PFSK-1 (cell line): ENCODE measurements around the gene MYH1.

ENCODE experiments used
- FOXP2 ChIP-seq: optimal IDR thresholded peaks from 2 replicates; pipeline ENCODE3; 2011; ENCODE audit warnings: borderline replicate concordance, control low read depth, inconsistent platforms; ENCODE audit not compliant: insufficient read depth; ENCODE audit errors: extremely low read length, extremely low read depth
- POLR2AphosphoS5 ChIP-seq: IDR thresholded peaks from 2 replicates; pipeline ENCODE4 v1.6.1; 2012; ENCODE audit warnings: low read depth, mild to moderate bottlenecking, control low read depth, low read length, moderate library complexity
- SIN3A ChIP-seq: IDR thresholded peaks from 2 replicates; pipeline ENCODE4 v1.6.1; 2012; ENCODE audit warnings: mild to moderate bottlenecking, low read length, moderate library complexity, borderline replicate concordance; ENCODE audit not compliant: insufficient read depth
- TAF1 ChIP-seq: IDR thresholded peaks from 2 replicates; pipeline ENCODE4 v1.6.1; 2012; ENCODE audit warnings: low read length, control low read depth, borderline replicate concordance; ENCODE audit not compliant: insufficient read depth
- TF ChIP-seq, protein P1 (sequence below), 2 experiments: IDR thresholded peaks; 2 replicates each; pipeline versions ENCODE4 v1.6.1 to v1.8.0; 2011 to 2012; ENCODE audit warnings: low read depth in 2 of 2, low read length in 2 of 2, control low read depth in 1 of 2, inconsistent platforms in 1 of 2, mild to moderate bottlenecking in 1 of 2, moderate library complexity in 1 of 2; ENCODE audit not compliant: insufficient read depth in 1 of 2

The MYH1 gene

DNA sequence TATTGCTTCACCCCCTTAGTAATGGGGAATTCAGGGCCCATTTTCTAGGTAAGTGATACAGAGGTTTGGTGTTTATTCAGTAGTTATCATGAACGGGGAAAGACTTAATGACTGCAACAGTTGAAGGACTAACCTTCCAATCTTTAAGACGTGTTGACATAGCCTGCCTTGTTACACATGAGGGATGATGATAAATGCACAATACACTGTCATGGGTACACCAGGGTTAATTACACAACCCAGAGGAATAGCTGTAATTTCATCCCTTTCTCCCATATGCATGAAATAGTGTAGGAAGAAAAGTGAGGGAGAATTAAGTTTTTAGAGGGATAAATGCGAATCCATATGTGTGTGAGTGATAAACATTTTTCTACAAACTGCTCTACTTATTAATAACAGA, 59.6 kb downstream of the MYH1 start:
- TF ChIP-seq, protein P1, sequence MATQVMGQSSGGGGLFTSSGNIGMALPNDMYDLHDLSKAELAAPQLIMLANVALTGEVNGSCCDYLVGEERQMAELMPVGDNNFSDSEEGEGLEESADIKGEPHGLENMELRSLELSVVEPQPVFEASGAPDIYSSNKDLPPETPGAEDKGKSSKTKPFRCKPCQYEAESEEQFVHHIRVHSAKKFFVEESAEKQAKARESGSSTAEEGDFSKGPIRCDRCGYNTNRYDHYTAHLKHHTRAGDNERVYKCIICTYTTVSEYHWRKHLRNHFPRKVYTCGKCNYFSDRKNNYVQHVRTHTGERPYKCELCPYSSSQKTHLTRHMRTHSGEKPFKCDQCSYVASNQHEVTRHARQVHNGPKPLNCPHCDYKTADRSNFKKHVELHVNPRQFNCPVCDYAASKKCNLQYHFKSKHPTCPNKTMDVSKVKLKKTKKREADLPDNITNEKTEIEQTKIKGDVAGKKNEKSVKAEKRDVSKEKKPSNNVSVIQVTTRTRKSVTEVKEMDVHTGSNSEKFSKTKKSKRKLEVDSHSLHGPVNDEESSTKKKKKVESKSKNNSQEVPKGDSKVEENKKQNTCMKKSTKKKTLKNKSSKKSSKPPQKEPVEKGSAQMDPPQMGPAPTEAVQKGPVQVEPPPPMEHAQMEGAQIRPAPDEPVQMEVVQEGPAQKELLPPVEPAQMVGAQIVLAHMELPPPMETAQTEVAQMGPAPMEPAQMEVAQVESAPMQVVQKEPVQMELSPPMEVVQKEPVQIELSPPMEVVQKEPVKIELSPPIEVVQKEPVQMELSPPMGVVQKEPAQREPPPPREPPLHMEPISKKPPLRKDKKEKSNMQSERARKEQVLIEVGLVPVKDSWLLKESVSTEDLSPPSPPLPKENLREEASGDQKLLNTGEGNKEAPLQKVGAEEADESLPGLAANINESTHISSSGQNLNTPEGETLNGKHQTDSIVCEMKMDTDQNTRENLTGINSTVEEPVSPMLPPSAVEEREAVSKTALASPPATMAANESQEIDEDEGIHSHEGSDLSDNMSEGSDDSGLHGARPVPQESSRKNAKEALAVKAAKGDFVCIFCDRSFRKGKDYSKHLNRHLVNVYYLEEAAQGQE (IDR thresholded peaks at IDR 0.05; ENCODE audit: insufficient read depth in 1 of 2, low read depth in 2 of 2, low read length in 2 of 2): no peak
- no peak for TF ChIP-seq SIN3A
- no peak for TF ChIP-seq POLR2AphosphoS5

DNA sequence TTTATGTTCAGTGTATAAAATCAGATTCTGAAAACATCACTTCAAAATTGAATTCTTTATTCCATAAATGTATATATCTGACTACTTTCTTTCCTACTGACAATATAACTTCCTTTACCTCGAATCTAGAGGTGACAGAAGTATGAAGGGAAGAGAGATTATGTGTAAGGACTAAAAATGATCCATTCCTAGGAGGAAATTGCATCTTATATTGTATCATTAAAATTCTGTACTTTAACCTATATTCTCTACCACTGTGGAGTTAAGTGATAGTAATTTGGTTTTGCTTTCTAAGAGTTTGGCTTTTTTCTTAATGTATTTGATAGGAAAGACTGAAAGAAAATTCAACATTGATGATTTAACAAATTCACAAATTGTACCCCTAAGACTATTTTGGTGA, 60.4 kb downstream of the MYH1 start:
- TF ChIP-seq, protein P1 (IDR thresholded peaks at IDR 0.05; ENCODE audit: insufficient read depth in 1 of 2, low read depth in 2 of 2, low read length in 2 of 2): no peak
- no peak for TF ChIP-seq FOXP2
- no peak for TF ChIP-seq POLR2AphosphoS5
- TF ChIP-seq TAF1: no peak
- TF ChIP-seq SIN3A: no peak

DNA sequence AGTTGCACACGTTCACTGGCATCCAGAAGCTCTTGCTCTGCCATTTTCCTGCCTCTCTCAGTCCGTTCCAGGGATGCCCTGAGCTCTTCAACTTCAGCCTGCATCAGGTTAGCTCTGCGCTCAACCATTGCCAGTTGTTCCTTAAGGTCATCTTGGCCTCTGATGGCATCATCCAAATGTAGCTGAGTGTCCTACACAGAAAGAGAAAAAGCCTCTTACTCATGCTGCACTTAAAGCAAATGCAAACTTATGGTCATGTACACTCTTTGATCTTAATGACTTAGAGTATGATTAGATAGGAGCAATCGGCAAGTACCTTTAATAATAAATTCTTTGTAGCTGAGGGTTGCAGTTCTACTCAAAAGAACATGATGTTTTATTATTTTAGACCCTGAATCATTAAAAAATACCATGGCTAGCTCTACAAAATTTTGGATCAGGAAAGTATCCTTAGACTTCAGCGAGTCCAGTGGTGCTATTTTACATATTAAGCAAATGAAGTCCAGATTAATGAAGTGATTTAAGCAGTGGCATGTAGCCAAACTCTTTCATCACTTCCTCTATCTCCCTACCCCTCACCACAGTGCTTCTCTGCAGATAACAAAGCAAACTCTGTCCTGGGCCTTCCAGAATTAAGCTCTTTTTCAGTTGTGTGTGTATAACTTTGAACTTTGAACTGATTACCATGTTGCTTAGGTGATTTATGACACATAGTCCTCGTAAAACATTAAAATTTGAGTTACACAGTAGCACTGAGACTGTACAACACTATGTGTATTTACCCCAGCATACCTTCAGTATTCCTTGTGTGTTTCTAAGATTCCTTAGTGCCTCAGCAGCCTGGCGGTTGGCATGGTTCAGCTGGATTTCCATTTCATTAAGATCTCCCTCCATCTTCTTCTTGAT, 71.1 kb downstream of the MYH1 start:
- no peak for TF ChIP-seq FOXP2
- TF ChIP-seq, protein P1 (IDR thresholded peaks at IDR 0.05; ENCODE audit: insufficient read depth in 1 of 2, low read depth in 2 of 2, low read length in 2 of 2): no peak
- TF ChIP-seq TAF1: no peak
- TF ChIP-seq POLR2AphosphoS5: no peak
- TF ChIP-seq SIN3A: no peak
